ENCODE measurements around the gene BLMH.

- TF ChIP-seq POLR2A (IDR thresholded peaks at IDR 0.05; ENCODE audit: low read depth) (no peak), CTCF (IDR thresholded peaks at IDR 0.05) (no peak), EP300 (IDR thresholded peaks at IDR 0.05) (no peak)
Measured at GRCh38 chr17:30228011-30228410, 63.7 kb downstream of the BLMH start.

Data from esophagus muscularis mucosa (tissue), 4 donors.